ENCODE measurements around the gene PDE3A.
"Not testable (repeated sequence)": the region's sequence is repeated elsewhere in the genome, so short reads cannot be mapped to it uniquely, and the experiment has no call there.

PDE3A gene

GRCh38 chr12:20588042-20588441 is 219.7 kb downstream of the PDE3A start:
- no peak for ATAC-seq
- H3K9me3 Mint-ChIP-seq: no peaks in the 10 kb centered on the region
- H3K4me3 Mint-ChIP-seq: no peak overlapping the region
- DNase-seq (ENCODE audit: low spot score in 2 of 2): no peak
- H3K27ac Mint-ChIP-seq: no peak overlapping the region
- H3K4me1 Mint-ChIP-seq: no peaks in the 10 kb centered on the region
- H3K36me3 Mint-ChIP-seq: no peaks in the 10 kb centered on the region

DNA sequence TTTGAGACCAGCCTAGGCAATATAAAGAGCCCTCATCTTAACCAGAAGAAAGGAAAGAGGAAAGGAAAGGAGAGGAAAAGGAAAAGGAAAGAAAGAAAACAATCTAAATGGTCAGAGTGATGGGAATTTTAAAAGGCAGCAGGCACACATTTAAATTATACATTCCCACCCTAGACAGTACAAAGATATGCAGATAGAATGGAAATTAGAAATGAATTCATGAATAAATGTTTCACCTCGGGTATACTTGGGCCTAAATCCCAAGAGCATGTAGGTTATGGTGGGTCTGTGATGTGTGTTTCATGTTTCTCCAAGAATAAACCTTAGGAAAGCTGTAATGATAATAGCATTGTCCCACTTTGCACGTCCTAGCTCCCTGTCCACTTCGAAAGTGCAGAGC is 222.2 kb downstream of the PDE3A start:
- Mint-ChIP-seq H3K36me3 (no peaks in the 10 kb centered on the region), H3K4me1 (no peaks in the 10 kb centered on the region), H3K27ac (no peak overlapping the region), H3K9me3 (no peaks in the 10 kb centered on the region), H3K4me3 (no peak overlapping the region)
- ATAC-seq (no peak), DNase-seq (ENCODE audit: low spot score in 2 of 2) (no peak)

DNA sequence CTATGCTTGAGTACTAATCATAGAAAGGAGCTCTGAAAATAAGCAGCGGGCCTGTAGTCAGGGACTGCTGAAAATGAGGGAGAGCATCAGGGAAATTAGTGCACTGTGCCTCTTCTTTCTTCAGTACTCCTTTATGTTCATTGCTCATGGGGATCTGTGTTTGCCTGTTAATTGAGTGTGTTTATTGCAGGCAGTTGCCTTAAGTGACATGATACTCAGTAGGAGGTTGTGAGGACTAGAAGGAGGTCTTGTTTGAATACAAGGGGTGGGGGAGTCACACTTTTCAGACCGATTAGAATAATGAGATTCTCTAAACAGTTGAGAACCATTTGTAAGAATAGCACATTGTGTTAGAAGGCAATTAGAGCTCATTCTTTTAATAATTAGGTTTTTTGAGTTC is 224.2 kb downstream of the PDE3A start:
- Mint-ChIP-seq H3K27ac (no peak overlapping the region), H3K9me3 (no peaks in the 10 kb centered on the region), H3K36me3 (no peaks in the 10 kb centered on the region), H3K4me1 (no peaks in the 10 kb centered on the region), H3K4me3 (no peak overlapping the region)
- DNase-seq (ENCODE audit: low spot score in 2 of 2) (no peak), ATAC-seq (no peak)

DNA sequence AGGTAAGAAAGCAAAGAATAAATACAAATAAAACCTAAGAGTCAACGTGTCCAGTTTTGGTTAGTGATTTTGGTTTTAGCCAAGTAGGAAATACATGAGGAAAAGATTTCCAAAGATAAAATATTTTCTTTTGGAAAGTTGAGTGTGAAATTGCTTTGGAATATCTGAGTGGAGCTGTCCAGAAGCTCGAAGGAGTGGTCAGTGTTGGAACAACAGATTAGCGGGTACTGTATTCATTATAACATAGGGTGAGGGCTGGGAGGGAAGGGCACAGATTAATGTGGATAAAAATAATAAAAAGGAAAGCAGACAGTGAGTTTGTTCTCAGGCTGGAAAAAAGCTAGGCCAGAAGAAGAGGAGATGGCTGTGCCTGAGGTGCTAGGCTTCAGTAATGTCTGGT is 225.3 kb downstream of the PDE3A start:
- Mint-ChIP-seq H3K4me1 (no peaks in the 10 kb centered on the region), H3K36me3 (no peaks in the 10 kb centered on the region), H3K9me3 (no peaks in the 10 kb centered on the region), H3K4me3 (no peak overlapping the region), H3K27ac (no peak overlapping the region)
- no peak for DNase-seq (ENCODE audit: low spot score in 2 of 2)
- ATAC-seq: no peak

DNA sequence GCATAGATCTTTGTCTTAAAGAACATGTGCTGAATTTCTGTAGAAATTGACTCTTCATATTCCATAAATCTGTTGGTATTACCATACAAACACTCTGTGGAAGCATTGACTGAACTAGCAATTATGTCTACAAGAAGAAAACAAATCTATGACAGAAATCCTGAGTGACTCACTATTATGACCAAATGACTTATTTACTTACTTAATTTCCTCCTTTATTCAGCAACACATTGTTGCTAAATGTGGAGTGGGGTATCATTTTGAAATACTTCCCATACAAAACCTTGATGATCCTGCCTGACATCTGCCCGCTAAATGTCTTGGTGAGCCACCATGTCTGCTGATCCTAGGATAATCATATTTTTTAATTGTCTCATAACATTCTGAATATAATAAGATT is 227.7 kb downstream of the PDE3A start:
- DNase-seq (ENCODE audit: low spot score in 2 of 2) (no peak), ATAC-seq (no peak)
- Mint-ChIP-seq H3K4me3 (no peak overlapping the region), H3K27ac (no peak overlapping the region), H3K9me3 (no peaks in the 10 kb centered on the region), H3K4me1 (no peaks in the 10 kb centered on the region), H3K36me3 (no peaks in the 10 kb centered on the region)

GRCh38 chr12:20599757-20600156 is 231.4 kb downstream of the PDE3A start:
- no peaks in the 10 kb centered on the region for H3K4me1 Mint-ChIP-seq
- DNase-seq (ENCODE audit: low spot score in 2 of 2): no peak
- no peak overlapping the region for H3K4me3 Mint-ChIP-seq
- no peaks in the 10 kb centered on the region for H3K9me3 Mint-ChIP-seq
- H3K27ac Mint-ChIP-seq: no peak overlapping the region
- ATAC-seq: no peak
- H3K36me3 Mint-ChIP-seq: no peaks in the 10 kb centered on the region

- DNase-seq (ENCODE audit: low spot score in 2 of 2): no peak
- Mint-ChIP-seq H3K4me1 (no peaks in the 10 kb centered on the region), H3K36me3 (no peaks in the 10 kb centered on the region), H3K27ac (no peak overlapping the region), H3K9me3 (no peaks in the 10 kb centered on the region), H3K4me3 (no peak overlapping the region)
- ATAC-seq: no peak
These were observed 233.4 kb downstream of the PDE3A start for GRCh38 chr12:20601668-20602280.

GRCh38 chr12:20602641-20603391 is 234.5 kb downstream of the PDE3A start:
- Mint-ChIP-seq H3K4me3 (no peak overlapping the region), H3K9me3 (no peaks in the 10 kb centered on the region), H3K4me1 (no peaks in the 10 kb centered on the region), H3K27ac (no peak overlapping the region), H3K36me3 (no peaks in the 10 kb centered on the region)
- ATAC-seq (no peak), DNase-seq (ENCODE audit: low spot score in 2 of 2) (no peak)

DNA sequence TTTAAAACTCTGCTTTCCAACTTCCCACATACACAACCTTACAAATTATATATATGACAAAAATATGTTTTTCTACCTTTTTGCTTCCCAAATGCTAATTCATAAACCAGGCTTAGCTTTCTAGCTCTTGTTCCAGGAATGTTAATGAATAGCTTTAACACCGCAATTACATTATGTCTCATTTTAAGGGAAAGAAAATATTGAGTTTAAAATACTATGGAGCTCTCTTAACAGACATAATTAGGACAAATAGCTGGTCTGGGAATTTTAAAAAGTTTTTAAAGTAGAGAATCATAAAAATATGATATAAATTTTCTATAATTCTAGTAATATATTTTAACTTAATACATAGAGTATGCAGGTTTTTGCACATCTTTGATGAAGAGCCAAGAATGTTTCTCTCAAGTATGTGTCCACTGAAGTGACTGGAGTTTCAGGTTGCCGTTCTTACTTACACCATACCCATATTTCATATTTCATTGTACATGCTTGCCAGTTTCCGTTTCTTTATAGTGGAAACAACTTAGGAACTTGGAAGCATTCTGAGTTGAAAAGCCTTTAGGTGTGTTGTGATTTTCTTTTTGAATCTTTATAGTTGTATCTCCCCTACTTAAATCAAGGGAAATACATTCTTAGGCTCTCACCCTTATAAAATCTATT is 236.2 kb downstream of the PDE3A start:
- H3K4me1 Mint-ChIP-seq: no peaks in the 10 kb centered on the region
- no peaks in the 10 kb centered on the region for H3K9me3 Mint-ChIP-seq
- no peak overlapping the region for H3K27ac Mint-ChIP-seq
- DNase-seq (ENCODE audit: low spot score in 2 of 2) (no peak), ATAC-seq (no peak)
- no peak overlapping the region for H3K4me3 Mint-ChIP-seq
- H3K36me3 Mint-ChIP-seq: no peaks in the 10 kb centered on the region

GRCh38 chr12:20615020-20615419 is 246.7 kb downstream of the PDE3A start:
- H3K36me3 Mint-ChIP-seq; ATAC-seq; H3K4me1 Mint-ChIP-seq; H3K4me3 Mint-ChIP-seq; H3K27ac Mint-ChIP-seq; DNase-seq (ENCODE audit: low spot score in 2 of 2); H3K9me3 Mint-ChIP-seq: not testable (repeated sequence)

DNA sequence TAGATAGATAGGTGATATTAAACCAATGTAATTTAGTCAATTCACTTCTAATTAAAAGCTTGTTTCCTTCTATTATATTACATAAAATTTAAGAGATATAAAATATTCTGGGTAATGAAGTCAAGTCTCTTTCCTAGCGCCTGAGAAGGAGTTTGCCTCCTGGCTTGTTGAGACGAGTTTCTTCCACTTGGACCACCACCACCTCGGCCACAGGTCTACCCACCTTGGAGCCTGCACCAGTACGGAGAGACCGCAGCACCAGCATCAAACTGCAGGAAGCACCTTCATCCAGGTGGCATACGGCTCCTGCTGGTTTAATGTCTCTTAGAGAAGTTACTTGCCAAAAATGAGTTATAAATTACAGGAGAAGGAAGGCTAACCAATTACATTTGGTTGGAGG is 247.8 kb downstream of the PDE3A start:
- DNase-seq (ENCODE audit: low spot score in 2 of 2): no peak
- no peak for ATAC-seq
- Mint-ChIP-seq H3K9me3 (peaks cover 2% of the 10 kb centered on the region), H3K4me1 (no peaks in the 10 kb centered on the region), H3K36me3 (no peaks in the 10 kb centered on the region), H3K4me3 (no peak overlapping the region), H3K27ac (no peak overlapping the region)

DNA sequence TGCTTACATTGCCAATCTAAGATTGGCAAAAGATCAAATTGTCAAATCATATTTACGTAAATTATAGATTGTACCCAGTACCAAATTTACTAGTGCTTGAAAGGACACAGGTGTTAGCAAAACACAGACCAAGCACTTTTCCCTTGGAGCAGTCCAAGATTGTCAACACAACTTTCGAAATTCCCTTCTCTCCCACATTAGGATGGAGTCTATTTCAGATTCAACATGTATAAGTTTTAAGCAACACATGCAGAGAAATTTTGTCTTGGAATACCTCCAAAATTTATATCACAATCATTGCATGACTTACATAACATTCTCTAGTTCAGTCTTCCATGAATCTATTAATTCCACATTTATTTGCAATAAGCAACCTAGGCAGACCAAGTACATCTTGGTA is 251.9 kb downstream of the PDE3A start:
- DNase-seq (ENCODE audit: low spot score in 2 of 2) (no peak), ATAC-seq (no peak)
- Mint-ChIP-seq H3K9me3 (peaks cover 2% of the 10 kb centered on the region), H3K4me1 (no peaks in the 10 kb centered on the region), H3K36me3 (no peaks in the 10 kb centered on the region), H3K27ac (no peak overlapping the region), H3K4me3 (no peak overlapping the region)

DNA sequence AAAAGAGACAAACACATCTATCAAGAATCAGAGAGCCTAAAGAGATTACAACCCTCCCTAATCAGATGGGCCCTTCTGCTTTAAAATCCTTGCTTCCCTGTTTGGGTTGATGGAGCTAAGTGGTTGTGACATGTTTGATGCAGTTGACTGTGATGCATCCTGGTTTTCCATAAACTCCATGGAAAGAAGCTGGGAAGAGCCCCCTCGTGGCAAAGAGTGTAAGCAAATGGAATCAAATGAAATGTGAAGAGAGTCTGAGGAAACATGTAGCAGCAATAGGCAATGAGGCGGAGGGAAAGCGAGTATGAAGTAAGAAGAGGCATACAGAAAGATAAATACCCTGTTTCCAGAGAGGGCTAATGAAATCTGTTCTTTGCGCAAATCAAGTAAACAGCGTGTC is 256.4 kb downstream of the PDE3A start:
- peaks cover 2% of the 10 kb centered on the region for H3K9me3 Mint-ChIP-seq
- H3K4me1 Mint-ChIP-seq: no peaks in the 10 kb centered on the region
- no peak for ATAC-seq
- no peak overlapping the region for H3K27ac Mint-ChIP-seq
- H3K36me3 Mint-ChIP-seq: no peaks in the 10 kb centered on the region
- no peak overlapping the region for H3K4me3 Mint-ChIP-seq
- DNase-seq (ENCODE audit: low spot score in 2 of 2): no peak

DNA sequence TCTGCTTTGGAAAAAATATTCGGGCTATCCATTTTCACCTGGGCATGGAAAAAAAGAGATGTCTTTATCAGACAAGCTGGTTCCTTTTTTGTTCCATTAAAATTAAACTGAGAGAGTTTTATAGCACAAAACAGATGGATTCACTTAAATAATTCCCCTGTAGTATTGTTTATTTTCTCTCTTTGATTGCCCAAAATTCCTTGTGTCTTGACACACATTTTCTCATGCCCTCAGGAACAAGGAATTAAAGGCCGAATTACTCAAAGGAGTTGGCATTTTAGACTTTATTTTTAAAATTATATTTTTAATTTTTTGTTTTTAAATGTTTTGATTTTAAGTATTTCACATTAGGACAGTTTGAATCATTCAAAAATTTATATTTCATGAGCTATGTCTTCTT is 257.2 kb downstream of the PDE3A start:
- Mint-ChIP-seq H3K4me1 (no peaks in the 10 kb centered on the region), H3K36me3 (no peaks in the 10 kb centered on the region), H3K9me3 (peaks cover 2% of the 10 kb centered on the region), H3K4me3 (no peak overlapping the region), H3K27ac (no peak overlapping the region)
- ATAC-seq (no peak), DNase-seq (ENCODE audit: low spot score in 2 of 2) (no peak)

GRCh38 chr12:20627001-20627588 is 258.8 kb downstream of the PDE3A start:
- ATAC-seq (no peak), DNase-seq (ENCODE audit: low spot score in 2 of 2) (no peak)
- H3K27ac Mint-ChIP-seq: no peak overlapping the region
- no peaks in the 10 kb centered on the region for H3K36me3 Mint-ChIP-seq
- H3K4me1 Mint-ChIP-seq: no peaks in the 10 kb centered on the region
- no peak overlapping the region for H3K4me3 Mint-ChIP-seq
- no peaks in the 10 kb centered on the region for H3K9me3 Mint-ChIP-seq
